ENCODE results near the gene TAGLN2. TPM values are rescaled to one million over a fixed set of nuclear protein-coding genes. Genes with fewer than 3 reads are reported as not detected.

Gene TAGLN2
- total RNA-seq = 251 and 454 TPM in 2 replicates

GRCh38 chr1:159924791-159925718 lies at the start of gene TAGLN2:
TSS of gene TAGLN2 (minus strand) at chr1:159925507. CDS start at chr1:159920509, 4,998 bp downstream.

GRCh38 chr1:159953536-159954515 lies 28.5 kb upstream of the TAGLN2 start, which contains the start of gene SLAMF9:
TSS of gene SLAMF9 (minus strand) at chr1:159954237. CDS start at chr1:159954137, 100 bp downstream.

GRCh38 chr1:159945483-159946241 lies 20.4 kb upstream of the TAGLN2 start, which contains the start of gene IGSF9:
TSS of gene IGSF9 (minus strand) at chr1:159945613. CDS start at chr1:159943454, 2,159 bp downstream.

GRCh38 chr1:159900086-159900680 lies 25.1 kb downstream of the TAGLN2 start, which contains the start of gene CFAP45:
TSS of gene CFAP45 (minus strand) at chr1:159900165. CDS start at chr1:159900098, 67 bp downstream.

Other genes starting within 250 kb of the TAGLN2 start
- 0.23 TPM in 1 of 2 replicates, not detected in the other for gene CRP, start 210.9 kb downstream of the TAGLN2 start, total RNA-seq
- gene DUSP23, start 144.5 kb downstream of the TAGLN2 start, total RNA-seq = 36.9 and 104 TPM in 2 replicates
- gene FCRL6, start 123.1 kb downstream of the TAGLN2 start, total RNA-seq = not detected in 2 replicates
- 0.09 and 1.5 TPM in 2 replicates for gene SLAMF8, start 98.6 kb downstream of the TAGLN2 start, total RNA-seq
- 0.12 TPM in 1 of 2 replicates, not detected in the other for gene VSIG8, start 62.9 kb downstream of the TAGLN2 start, total RNA-seq
- gene CFAP45, start 25.3 kb downstream of the TAGLN2 start, total RNA-seq = 0.12 TPM in 1 of 2 replicates, not detected in the other
- 0.09 and 2.0 TPM in 2 replicates for gene IGSF9, start 20.1 kb upstream of the TAGLN2 start, total RNA-seq
- not detected in 2 replicates for gene SLAMF9, start 28.7 kb upstream of the TAGLN2 start, total RNA-seq
- 2.3 TPM in 2 replicates for gene PIGM, start 106.5 kb upstream of the TAGLN2 start, total RNA-seq
- 0.12 TPM in 1 of 2 replicates, not detected in the other for gene KCNJ10, start 144.7 kb upstream of the TAGLN2 start, total RNA-seq
- 0.60 TPM in 1 of 2 replicates, not detected in the other for gene KCNJ9, start 156.0 kb upstream of the TAGLN2 start, total RNA-seq
- 11.2 and 15.9 TPM in 2 replicates for gene IGSF8, start 173.1 kb upstream of the TAGLN2 start, total RNA-seq
- gene ATP1A2, start 190.3 kb upstream of the TAGLN2 start, total RNA-seq = 1.2 and 1.8 TPM in 2 replicates
- not detected in 2 replicates for gene ATP1A4, start 226.1 kb upstream of the TAGLN2 start, total RNA-seq

Measured in pericardium fibroblast (primary cell).